ENCODE results near the gene NEK2. TPM values are rescaled to one million over a fixed set of nuclear protein-coding genes. Genes with fewer than 3 reads are reported as not detected.
"Not testable (repeated sequence)": the region's sequence is repeated elsewhere in the genome, so short reads cannot be mapped to it uniquely, and the experiment has no call there.

The NEK2 gene
- total RNA-seq, 1 experiment from 2014 or later = 47.5 TPM

- POLR2A ChIA-PET (ENCODE audit: unreplicated experiment) = no interaction called here
- H4K20me1 ChIP-seq (ENCODE audit: low read length) = no peaks in the 10 kb centered on the region
- DNase-seq (no peak), ATAC-seq (no peak)
- no peak overlapping the region for H3K4me2 ChIP-seq (ENCODE audit: low read length)
- intact Hi-C loops (cut with micrococcal nuclease) = no loop called here
- H3K27me3 ChIP-seq (ENCODE audit: low read length) = no peaks in the 10 kb centered on the region
- no TSS peak for BruUV-seq (replicated peaks)
- no peak overlapping the region for H3K27ac ChIP-seq (ENCODE audit: low read length)
- H3F3A ChIP-seq (ENCODE audit: low read length, unreplicated experiment) = no peaks in the 10 kb centered on the region
- no peaks in the 10 kb centered on the region for H3K4me1 ChIP-seq (ENCODE audit: insufficient read depth, low read length)
- H3K9me3 ChIP-seq (ENCODE audit: low read length) = no peaks in the 10 kb centered on the region
- H3K36me3 ChIP-seq (ENCODE audit: low read depth, low read length) = no peaks in the 10 kb centered on the region
- H3K79me2 ChIP-seq (ENCODE audit: low read length) = no peaks in the 10 kb centered on the region
- H3K4me3 ChIP-seq (ENCODE audit: low read length) = no peak overlapping the region
- H2AFZ ChIP-seq (ENCODE audit: low read length) = no peak overlapping the region
- no peaks in the 10 kb centered on the region for H3K9me2 ChIP-seq (replicated peaks; ENCODE audit: low read length)
- H3K9ac ChIP-seq (ENCODE audit: low read length) = no peak overlapping the region
- CTCF ChIA-PET = no interaction called here
- TF ChIP-seq EZH2phosphoT487 (IDR thresholded peaks at IDR 0.05; ENCODE audit: borderline replicate concordance, low read length) (no peak), EZH2 (IDR thresholded peaks at IDR 0.05; ENCODE audit: low read length, unreplicated experiment) (no peak), CTCF (conservative IDR thresholded peaks at IDR 0.05; ENCODE audit: low read depth, low read length) (no peak)
Measured at GRCh38 chr1:211695135-211695816, 19.9 kb upstream of the NEK2 start.

- H3K4me1 ChIP-seq (ENCODE audit: insufficient read depth, low read length); H2AFZ ChIP-seq (ENCODE audit: low read length); POLR2A ChIA-PET (ENCODE audit: unreplicated experiment); intact Hi-C loops (cut with micrococcal nuclease); CTCF ChIA-PET; H3K36me3 ChIP-seq (ENCODE audit: low read depth, low read length); H3K9me3 ChIP-seq (ENCODE audit: low read length); H3K9ac ChIP-seq (ENCODE audit: low read length); H3K4me3 ChIP-seq (ENCODE audit: low read length); H3K4me2 ChIP-seq (ENCODE audit: low read length); H3K79me2 ChIP-seq (ENCODE audit: low read length); BruUV-seq (replicated peaks); H3K9me2 ChIP-seq (replicated peaks; ENCODE audit: low read length); ATAC-seq; DNase-seq; H3K27me3 ChIP-seq (ENCODE audit: low read length); H3F3A ChIP-seq (ENCODE audit: low read length, unreplicated experiment); H4K20me1 ChIP-seq (ENCODE audit: low read length); H3K27ac ChIP-seq (ENCODE audit: low read length): not testable (repeated sequence)
Measured at GRCh38 chr1:211693911-211694310, 18.5 kb upstream of the NEK2 start.

- no peaks in the 10 kb centered on the region for H3K27me3 ChIP-seq (ENCODE audit: low read length)
- H3K79me2 ChIP-seq (ENCODE audit: low read length) = no peaks in the 10 kb centered on the region
- no TSS peak for BruUV-seq (replicated peaks)
- no peak for TF ChIP-seq EZH2phosphoT487 (IDR thresholded peaks at IDR 0.05; ENCODE audit: borderline replicate concordance, low read length)
- no peak for TF ChIP-seq CTCF (conservative IDR thresholded peaks at IDR 0.05; ENCODE audit: low read depth, low read length)
- TF ChIP-seq EZH2 (IDR thresholded peaks at IDR 0.05; ENCODE audit: low read length, unreplicated experiment) = no peak
- H3K36me3 ChIP-seq (ENCODE audit: low read depth, low read length) = no peaks in the 10 kb centered on the region
- no peak for DNase-seq
- POLR2A ChIA-PET (ENCODE audit: unreplicated experiment) = no interaction called here
- no peak overlapping the region for H3K4me2 ChIP-seq (ENCODE audit: low read length)
- H3K9ac ChIP-seq (ENCODE audit: low read length) = no peak overlapping the region
- no peak overlapping the region for H3K27ac ChIP-seq (ENCODE audit: low read length)
- no peaks in the 10 kb centered on the region for H3K9me2 ChIP-seq (replicated peaks; ENCODE audit: low read length)
- H3K4me1 ChIP-seq (ENCODE audit: insufficient read depth, low read length) = no peaks in the 10 kb centered on the region
- CTCF ChIA-PET = no interaction called here
- no peak for ATAC-seq
- H2AFZ ChIP-seq (ENCODE audit: low read length) = no peak overlapping the region
- no peak overlapping the region for H3K4me3 ChIP-seq (ENCODE audit: low read length)
- H3K9me3 ChIP-seq (ENCODE audit: low read length) = no peaks in the 10 kb centered on the region
- intact Hi-C loops (cut with micrococcal nuclease) = loop anchor here (10.0 kb wide), 1 partner anchor 676 kb away; no protein-coding TSS in a partner anchor
- H3F3A ChIP-seq (ENCODE audit: low read length, unreplicated experiment) = no peaks in the 10 kb centered on the region
- no peaks in the 10 kb centered on the region for H4K20me1 ChIP-seq (ENCODE audit: low read length)
Measured at GRCh38 chr1:211688421-211688820, 13.0 kb upstream of the NEK2 start.

Data from PC-3 (cell line).